HG03280 (cell line): ENCODE measurements around the gene CSRNP2.

Experiments used
- ATAC-seq: cut with Tn5 transposase; IDR thresholded peaks from one replicate; pipeline ENCODE4 v1.9.1; 2021; ENCODE audit warnings: mild to moderate bottlenecking, moderate library complexity; ENCODE audit not compliant: unreplicated experiment

Gene CSRNP2, protein sequence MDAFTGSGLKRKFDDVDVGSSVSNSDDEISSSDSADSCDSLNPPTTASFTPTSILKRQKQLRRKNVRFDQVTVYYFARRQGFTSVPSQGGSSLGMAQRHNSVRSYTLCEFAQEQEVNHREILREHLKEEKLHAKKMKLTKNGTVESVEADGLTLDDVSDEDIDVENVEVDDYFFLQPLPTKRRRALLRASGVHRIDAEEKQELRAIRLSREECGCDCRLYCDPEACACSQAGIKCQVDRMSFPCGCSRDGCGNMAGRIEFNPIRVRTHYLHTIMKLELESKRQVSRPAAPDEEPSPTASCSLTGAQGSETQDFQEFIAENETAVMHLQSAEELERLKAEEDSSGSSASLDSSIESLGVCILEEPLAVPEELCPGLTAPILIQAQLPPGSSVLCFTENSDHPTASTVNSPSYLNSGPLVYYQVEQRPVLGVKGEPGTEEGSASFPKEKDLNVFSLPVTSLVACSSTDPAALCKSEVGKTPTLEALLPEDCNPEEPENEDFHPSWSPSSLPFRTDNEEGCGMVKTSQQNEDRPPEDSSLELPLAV

DNA sequence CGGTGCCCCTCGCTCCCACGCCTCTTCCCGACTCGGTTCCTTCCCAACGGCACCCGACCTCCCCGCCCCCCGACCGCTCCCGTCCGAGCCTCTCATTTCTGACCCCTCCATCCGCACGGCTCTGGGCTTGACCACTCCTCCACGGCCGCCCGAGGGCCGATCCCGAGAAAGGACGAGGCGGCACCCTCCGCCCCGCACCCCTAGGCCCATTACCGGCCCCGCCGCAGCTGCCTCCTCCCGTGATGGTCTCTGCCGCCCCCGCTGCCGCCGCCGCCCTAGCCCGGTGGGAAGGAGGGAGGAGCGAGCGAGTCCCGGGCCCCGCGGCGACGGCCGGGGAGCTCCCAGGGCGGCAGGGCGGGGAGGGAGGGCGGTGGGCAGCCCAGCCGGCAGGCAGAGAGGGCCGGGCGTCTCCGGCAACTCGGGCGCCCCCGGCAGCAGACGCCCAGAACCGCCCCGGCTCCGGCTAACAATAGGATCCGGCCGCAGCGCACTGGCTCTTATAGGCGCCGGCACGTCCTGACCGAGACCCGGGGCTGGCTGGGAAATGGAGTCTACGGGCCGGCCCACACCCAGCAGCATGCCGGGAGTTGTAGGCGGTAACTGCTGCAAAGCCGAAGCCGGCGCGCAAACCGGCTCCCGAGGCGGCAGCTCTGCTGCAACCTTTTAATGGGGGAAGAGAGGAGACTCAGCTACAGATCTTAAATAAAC is at the start of gene CSRNP2:
CSRNP2 (minus strand) TSS at position 471 of the 708 bp plus-strand sequence. CDS start 7,035 bp downstream, outside the sequence.
- peak; percentile 98 for ATAC-seq

DNA sequence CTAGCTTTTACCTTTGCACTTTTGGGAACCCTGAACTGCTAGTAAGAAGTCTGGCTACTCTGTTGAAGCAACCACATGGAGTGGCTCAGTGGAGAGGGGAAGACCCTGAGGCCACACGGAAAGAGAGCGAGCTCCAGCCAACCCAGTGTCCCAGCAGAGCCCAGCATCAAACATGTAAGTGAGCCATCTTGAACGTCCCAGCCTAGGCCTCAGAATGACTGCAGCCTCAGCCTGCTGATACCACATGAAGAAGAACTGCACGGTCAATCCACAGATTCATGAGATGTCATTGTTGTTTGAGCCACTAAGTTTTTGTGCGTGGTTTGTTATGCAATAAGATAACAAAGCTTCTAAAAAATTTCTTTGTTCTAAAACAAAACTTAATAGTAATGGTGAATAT is 49.3 kb upstream of the CSRNP2 start:
- ATAC-seq: no peak

DNA sequence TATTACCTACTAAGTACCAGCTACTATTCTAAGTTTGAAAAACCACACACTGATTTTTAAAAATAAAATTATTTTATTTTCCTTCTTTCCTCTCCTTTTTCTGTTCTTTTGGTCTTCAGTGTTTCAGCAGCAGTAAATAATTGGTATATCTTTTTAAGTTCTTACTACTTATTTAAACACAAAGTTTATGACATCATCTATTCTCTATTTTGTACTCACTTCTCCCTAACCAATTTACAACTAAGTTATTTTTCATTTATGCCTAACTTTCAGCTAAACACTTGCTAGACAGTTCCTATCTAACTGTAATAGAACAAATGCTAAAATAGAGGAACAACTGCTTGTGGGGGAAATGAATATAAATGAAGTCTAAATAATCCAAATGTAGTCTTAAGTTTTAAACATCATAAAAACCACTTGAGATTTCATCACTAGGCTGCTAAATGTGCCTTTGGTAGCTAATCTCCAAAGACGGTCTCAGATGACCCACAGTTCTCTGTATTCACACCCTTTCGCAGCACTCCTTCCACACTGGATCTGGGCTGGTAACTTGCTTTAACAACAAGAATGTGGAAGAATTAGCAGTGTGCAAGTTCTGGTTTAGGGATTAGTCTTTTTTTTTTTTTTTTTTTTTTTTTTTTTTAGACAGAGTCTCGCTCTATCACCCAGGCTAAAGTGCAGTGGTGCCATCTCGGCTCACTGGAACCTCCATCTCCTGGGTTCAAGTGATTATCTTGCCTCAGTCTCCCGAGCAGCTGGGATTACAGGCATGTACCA is 48.5 kb upstream of the CSRNP2 start:
- no peak for ATAC-seq

DNA sequence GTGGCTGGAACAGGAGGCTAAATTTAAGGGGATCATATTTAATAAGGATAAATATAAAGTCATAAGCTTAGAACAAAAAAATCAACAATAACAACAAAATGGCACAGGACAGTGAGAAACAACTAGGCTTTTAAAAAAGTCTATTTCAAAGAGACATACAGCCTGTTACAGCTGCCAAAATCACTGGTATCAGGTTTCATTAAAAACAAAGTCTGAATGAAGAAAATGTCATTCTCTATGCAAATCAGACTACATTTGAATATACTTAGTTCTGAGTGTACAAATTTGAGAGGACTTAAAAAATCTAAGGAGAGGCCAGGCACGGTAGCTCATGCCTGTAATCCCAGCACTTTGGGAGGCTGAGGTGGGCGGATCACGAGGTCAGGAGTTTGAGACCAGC is 45.5 kb upstream of the CSRNP2 start:
- ATAC-seq: no peak

DNA sequence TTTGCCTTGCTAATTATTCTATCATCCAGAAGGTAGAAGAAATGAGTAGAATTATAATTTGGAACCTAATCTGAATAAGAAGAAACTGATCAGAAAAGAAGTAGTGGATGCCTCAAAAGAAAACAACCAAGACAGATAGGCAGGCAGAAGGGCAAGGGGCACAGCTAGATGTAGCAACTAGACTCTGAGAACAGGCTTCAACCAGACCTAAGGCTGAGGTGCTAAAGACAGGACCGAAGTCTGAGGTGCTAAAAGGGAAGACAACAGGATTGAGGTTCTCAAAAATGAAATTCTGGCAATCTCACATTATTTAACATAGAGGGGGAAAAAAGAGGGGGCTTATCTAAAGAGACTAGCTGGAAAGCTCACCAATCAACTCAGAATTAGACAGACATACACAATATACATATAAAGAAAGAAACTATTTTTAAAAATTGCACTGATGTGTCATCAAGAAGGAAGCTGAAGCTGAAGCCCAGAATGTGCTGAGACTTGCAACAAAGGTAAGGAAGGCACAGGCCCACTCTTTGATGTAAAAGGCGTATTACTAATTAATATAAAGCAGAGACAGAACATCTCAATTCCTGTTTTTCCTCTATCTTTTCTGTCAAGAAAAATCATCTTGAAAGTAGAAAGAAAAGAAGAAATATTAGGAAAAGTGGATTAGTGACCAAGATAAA is 43.8 kb upstream of the CSRNP2 start:
- ATAC-seq: no peak

DNA sequence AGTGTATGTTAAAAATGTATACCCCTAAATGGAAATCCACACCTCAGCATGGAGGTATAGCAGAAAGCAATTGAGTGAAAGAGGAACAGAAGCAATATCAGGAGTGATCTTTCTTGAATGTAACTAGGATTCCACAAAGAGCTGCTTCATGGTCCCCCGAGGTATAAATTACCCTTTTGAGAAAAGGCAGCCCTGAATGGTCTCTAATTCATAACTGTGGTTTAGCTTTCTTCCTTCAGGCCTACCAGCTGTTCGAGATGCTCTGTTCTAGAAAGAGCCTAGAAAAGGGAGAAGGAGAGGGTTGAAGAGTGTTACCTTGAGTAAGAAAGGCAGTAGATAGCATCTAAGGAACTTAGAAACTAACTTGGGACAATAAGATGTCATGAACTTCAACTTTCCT is 42.9 kb upstream of the CSRNP2 start:
- ATAC-seq: no peak

DNA sequence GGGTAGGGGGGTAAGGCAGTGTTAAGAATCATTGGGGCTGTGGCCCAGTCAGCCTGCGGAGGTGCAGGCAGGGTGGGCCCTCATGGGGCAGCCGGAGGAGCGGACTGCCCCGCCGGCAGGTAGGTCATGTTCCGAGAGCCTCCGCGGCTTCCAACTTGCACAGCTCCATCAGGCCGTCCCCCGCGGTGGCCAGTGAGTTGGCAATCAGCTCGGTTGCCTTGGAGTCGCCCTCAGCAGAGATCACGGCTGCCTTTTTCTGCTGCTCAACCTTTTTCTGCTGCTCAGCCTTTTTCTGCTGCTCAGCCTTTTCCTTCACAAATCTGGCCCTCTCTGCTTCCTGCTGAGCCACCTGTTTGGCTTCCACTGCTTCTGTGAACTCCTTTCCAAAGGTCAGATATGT is 41.1 kb upstream of the CSRNP2 start:
- no peak for ATAC-seq

DNA sequence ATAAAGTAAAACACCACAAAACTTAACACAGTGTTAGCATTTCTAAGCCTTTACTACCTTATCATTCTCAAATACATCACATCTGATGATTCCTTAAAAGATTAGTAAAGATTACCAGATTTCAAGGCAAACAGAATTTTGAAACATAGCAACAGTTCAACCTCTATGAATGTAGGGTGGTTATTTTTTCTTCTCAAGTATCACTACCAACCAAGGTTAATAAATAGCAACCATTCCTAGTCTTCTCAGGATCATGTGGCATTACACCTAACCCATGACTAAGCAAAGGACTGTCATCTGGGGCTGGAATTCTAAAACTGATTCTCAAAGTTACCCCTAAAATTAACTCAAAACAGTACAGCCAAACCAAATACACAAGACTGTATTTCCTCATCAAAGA is 39.4 kb upstream of the CSRNP2 start:
- no peak for ATAC-seq

DNA sequence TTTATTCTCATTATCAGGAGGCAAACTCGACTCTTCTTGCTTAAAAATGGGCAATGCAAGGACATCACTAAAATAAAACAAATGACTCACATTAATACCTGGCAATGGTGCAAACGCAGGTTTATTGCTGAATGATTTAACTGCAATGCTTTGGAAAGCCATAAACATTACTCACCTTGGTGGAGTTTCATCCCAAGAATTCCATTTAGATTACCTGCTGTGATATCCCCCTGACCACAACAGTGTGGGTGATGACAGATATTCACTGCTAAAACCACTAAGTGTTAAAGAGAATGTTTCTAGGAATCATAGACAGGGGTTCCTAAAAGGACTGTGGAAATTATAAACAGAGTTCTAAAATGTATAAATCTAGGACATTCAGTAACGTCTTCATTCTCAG is 35.3 kb upstream of the CSRNP2 start:
- ATAC-seq: no peak

DNA sequence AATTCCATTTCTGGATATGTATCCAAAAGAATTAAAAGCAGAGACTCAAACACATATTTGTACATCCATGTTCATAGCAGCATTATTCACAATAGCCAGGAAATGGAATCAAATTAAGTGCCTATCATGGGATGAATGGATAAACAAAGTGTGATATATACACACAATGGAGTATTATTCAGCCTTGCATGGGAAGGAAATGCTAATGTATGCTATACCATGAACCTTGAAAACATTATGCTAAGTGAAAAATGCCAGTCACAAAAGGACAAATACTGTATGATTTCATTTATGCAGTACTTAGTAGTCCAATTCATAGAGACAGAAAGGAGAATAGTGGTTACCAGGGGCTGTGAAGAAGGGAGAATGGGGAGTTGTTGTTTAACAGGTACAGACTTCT is 32.1 kb upstream of the CSRNP2 start:
- no peak for ATAC-seq

DNA sequence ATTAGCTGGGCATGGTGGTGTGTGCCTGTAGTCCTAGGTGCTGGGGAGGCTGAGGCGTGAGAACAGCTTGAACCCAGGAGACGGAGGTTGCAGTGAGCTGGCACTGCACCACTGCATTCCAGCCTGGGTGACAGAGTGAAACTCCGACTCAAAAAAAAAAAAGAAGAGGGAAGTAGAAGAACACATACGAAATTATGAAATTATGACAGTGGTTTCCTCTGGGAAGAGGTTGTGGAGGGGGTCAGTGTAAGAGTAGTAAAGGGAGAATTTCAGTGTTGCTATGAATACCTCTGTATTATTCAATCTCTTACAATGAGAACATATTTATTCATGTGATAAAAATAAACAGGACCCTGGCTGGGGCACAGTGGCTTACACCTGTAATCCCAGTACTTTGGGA is 24.7 kb upstream of the CSRNP2 start:
- no peak for ATAC-seq

DNA sequence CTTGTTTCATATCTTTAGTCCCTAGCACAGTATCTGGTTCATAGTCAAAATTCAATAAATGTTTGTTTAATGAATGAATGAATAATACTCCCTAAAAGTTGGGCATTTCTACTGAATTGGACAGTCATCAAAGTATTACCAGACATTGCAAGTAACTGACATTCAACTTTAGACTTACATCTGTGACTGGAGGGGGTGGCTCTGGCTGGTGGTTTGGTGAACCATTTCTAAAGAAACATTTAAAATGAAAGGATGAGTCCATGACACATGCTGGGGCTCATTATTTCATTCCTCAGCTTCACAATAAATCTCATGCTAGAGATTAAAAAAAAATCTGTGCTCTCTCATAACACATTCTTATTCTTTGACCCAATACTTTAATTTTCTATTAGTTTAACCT is 20.6 kb upstream of the CSRNP2 start:
- ATAC-seq: no peak

DNA sequence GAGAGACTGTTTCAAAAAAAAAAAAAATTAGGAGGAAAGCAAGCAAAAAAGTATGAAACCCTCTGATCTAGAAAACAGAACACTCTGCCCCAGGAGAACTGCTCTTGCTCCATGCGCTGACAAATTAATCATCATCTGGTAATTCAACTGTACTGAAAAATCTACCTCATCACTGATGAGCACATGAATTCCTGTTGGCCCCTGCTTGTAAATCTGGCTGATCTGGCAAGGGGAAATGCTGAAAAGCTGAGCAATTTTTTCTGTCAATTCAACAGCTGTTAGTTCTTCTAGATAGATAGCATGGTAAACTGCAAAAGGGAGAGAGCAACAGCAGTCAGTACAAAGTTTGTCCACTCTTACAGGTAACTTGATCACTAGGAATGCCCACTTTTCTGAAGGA is 15.2 kb upstream of the CSRNP2 start:
- ATAC-seq: no peak

DNA sequence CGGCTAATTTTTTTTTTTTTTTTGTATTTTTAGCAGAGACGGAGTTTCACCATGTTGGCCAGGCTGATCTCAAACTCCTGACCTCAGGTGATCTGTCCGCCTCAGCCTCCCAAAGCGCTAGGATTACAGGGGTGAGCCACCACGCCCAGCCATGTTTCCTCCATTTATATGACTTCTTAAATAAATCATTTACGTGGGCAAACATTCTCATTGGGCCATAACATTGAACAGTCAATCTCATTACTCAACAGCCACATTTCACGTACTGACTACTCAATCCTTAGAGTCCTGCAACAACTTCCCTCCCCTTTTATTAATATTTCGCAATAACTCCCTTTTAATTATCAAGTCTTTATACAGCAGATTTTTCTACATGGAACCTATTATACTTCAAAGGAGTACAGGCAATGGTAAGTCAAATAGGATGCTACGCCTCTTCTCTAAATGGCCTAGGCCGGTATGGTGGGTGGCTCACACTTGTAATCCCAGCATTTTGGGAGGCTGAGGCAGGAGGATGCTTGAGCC is 7.4 kb upstream of the CSRNP2 start:
- ATAC-seq: no peak

DNA sequence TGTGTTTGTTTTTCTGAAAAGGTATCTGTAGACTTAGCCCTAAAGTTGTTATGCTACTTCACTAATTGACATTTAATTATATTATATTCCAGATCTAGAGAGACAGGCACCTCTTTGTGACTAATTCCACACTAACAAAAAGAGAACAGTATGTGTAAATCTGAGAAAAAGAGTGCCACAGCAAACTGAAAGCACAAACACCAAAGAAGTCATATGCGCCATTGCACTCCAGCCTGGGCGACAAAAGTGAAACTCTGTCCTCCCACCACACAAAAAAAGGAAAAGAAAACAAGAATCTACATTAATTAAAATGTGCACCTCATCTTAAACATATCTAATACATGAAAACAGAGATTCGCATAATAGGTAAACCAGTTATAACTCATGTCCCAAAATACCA is 4.4 kb upstream of the CSRNP2 start:
- no peak for ATAC-seq

DNA sequence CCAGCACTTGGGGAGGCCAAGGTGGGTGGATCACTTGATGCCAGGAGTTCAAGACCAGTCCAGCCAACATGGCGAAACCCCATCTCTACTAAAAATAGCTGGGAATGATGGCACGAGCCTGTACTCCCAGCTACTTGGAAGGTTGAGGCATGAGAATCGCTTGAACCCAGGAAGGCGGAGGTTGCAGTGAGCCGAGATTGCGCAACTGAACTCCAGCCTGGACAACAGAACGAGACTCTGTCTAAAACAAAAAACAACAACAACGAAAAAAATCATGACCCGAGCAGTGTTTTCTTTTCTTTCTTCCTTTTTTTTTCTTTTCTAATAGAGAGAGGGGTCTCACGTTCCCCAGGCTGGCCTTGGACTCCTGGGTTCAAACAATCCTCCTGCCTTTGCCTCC is 3.5 kb upstream of the CSRNP2 start:
- ATAC-seq: no peak

DNA sequence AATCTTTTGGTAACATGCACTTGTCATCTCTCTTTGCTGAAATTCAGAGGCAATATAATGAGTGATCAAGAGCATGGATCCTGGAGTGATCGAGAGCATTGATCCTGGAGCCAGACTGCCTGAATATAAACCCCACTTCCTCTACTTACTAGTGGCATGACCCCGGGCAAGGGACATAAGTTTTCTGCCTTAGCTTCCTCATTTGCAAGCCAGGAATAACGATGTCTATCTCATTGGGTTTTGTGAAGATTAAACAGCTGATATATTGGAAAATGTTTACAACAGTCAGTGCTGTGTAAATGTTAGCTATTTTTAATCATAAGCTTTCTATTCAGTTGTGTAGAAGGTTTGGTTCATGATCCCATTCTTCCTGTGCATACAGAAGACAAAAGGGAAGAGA is 2.4 kb upstream of the CSRNP2 start:
- no peak for ATAC-seq

DNA sequence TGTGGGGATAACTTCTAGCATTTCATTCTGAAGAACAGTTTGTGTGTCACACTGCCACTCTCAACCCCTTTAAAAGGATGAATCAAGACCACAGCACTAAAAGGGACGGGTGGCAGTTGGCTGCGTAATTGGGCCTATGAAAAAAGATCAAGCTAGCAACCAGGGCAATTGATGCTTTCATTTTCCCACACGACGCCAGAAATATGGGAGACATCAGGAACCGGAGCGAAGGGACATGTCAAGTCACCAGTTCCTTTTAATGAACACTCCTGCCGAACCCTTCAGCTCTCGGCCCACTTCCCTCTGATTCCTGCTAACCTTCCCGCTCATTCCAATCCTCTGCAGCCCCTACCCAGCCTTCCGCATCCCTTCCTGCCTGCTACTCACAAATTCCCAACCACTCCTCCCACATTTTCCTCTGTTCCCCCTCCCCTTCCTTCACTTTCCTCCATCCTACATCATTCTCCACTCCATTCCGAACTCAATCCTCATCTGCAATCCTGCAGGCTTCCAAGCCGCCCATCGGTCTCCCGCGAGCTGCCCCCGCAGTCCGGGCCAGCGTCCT is 753 bp downstream of the CSRNP2 start:
- ATAC-seq: no peak

DNA sequence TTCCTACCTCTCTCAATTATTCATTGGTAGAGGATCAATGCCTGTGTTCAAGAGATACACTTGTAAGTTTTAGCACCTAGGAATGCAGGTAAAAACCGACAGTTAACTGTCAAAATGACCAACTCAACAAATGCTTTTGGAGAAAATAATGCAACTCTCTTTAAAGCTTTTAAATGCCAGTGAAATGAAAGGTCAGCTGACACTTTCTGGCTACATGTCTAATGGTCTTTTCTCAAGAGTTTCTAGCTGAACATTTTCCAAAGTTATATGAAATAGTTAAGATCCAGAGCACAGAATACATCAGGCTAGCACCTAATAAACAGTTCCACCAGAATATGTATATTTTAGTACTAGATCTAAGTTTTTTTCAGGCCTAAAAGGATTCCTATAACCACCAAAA is 2.0 kb downstream of the CSRNP2 start:
- ATAC-seq: no peak

DNA sequence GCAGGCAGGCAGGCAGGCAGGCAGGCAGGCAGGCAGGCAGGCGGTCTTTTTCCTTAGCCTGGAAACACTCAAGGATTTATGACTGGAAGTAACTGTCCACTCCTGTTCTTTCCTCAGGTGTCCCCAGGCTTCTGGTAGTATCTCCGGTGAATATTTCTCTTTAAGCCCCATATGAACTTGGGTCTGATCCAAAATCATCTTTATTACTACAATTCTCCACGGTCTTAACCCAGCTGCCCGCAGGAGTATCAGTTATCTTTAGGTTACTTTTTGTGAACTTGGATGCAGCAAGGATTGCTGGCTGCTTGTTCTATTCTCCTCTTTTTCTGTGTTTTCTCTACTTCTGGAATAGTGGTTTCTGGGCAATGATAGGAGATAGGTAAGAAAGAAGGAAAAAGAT is 3.3 kb downstream of the CSRNP2 start:
- no peak for ATAC-seq
